ENCODE measurements around the gene NFKBIE.

- TF ChIP-seq CTCF (optimal IDR thresholded peaks at IDR 0.05 in 1 of 3, IDR thresholded peaks at IDR 0.05 in 1 of 3, conservative IDR thresholded peaks at IDR 0.05 in 1 of 3; ENCODE audit: extremely low read depth in 1 of 3, insufficient read depth in 2 of 3, low read length in 3 of 3) (no peak), EZH2 (IDR thresholded peaks at IDR 0.05; ENCODE audit: low read length) (no peak)
Measured at GRCh38 chr6:44275271-44275748, 10.0 kb upstream of the NFKBIE start.
